A549 treated with AZD9567 at 1 μM for 4 hours (cell line): ENCODE data around the gene WDR88. TPM values are rescaled to one million over a fixed set of nuclear protein-coding genes. Genes with fewer than 3 reads are reported as not detected.

Source experiments
- total RNA-seq: library from RNA; stranded (reverse); fragments of 200-300 nt; extraction: Qiagen RNA extraction; gene quantifications from 5 replicates; pipeline ENCODE4 v1.2.3, GENCODE V29; 2022; ENCODE audit not compliant: insufficient read depth

WDR88 gene
- 0.23 TPM in 1 of 5 replicates, not detected in the others for total RNA-seq

DNA sequence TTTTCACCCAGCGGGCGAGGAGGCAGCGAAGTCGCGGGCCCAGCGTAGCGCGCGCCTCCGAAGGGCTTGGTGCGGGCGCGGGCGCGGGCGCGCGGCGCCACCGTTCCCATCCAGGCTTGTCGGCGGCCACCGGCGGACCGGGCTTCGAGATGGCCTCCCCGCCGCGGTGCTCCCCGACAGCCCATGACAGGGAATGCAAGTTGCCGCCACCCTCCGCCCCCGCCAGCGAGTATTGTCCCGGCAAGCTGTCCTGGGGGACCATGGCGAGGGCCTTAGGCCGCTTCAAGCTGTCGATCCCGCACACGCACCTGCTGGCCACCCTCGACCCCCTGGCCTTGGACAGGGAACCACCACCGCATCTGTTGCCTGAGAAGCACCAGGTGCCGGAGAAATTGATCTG, at the start of gene WDR88:
TSS of gene WDR88 (plus strand) at position 94 of the 400 bp plus-strand sequence. CDS start at position 150, 56 bp downstream.

DNA sequence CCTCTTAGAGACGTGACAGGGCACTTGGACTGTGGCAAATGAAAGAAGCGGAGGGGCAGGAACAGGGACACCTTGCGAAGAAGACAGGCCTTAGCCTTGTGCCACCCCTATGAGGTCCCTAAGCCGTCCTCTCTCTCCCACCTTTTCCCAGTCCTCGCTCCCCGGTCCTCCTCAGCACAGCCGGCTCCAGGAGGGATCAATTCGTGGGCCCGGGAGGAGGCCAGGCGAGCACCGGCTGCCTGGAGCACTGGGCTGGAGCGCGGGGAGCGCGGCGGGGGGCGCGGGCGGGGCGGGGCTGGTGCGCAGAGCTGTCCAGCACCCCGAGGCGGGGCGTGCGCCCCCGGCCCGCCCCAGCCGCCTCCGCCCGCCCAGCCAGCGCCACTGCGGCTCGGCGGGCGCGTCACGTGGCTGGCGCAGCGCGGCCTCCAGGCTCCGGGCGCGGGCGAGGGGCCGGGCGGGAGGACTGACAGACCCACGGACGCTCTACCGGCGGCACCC, 62.0 kb downstream of the WDR88 start, which contains the start of gene LRP3:
TSS of gene LRP3 (plus strand) at position 466 of the 498 bp plus-strand sequence. CDS start 456 bp downstream, outside the sequence.

Other genes with a start within 250 kb of the WDR88 start
- gene CEP89, start 160.2 kb upstream of the WDR88 start, total RNA-seq = 41.5 to 49.0 TPM (median 47.7 TPM) in 5 replicates
- gene FAAP24, start 159.9 kb upstream of the WDR88 start, total RNA-seq = 11.2 to 15.4 TPM (median 13.8 TPM) in 5 replicates
- 44.8 to 94.8 TPM (median 51.7 TPM) in 5 replicates for gene RHPN2, start 67.2 kb upstream of the WDR88 start, total RNA-seq
- gene GPATCH1, start 50.9 kb upstream of the WDR88 start, total RNA-seq = 13.9 to 15.3 TPM (median 14.3 TPM) in 5 replicates
- 36.5 to 55.7 TPM (median 53.4 TPM) in 5 replicates for gene LRP3, start 62.2 kb downstream of the WDR88 start, total RNA-seq
- 0.05 to 0.12 TPM (median 0.09 TPM) in 4 of 5 replicates, not detected in the other for gene SLC7A10, start 93.7 kb downstream of the WDR88 start, total RNA-seq
- 6.0 to 10.4 TPM (median 10.2 TPM) in 5 replicates for gene CEBPA, start 170.4 kb downstream of the WDR88 start, total RNA-seq
- 35.7 to 41.3 TPM (median 39.2 TPM) in 5 replicates for gene CEBPG, start 241.6 kb downstream of the WDR88 start, total RNA-seq